Measurements from ENCODE around the gene VPS37C. TPM values are rescaled to one million over a fixed set of nuclear protein-coding genes. Genes with fewer than 3 reads are reported as not detected.

Gene VPS37C
- total RNA-seq, 1 experiment from 2014 or later, result 29.0 TPM

DNA sequence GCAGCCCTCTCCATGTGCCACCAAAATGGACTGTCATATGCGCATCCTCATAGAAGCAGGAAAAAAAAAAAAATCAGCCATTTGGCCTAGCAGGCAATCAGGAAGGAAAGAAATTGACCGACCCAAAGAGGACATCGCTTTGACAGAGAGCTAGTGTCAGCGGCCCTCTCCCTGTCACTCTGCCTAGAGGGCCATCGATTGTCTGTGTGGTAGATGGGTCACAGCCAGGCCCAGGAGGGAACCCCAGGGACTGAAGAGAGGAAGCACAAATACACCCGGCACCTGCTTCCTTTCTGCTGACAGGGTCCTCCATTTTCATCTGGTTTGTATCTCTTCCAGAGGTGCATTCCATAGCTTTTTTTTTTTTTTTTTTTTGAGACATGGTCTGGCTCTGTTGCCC, 21.8 kb downstream of the VPS37C start:
- Histone ChIP-seq H3K27me3 (ENCODE audit: insufficient read depth, low read depth) (no peaks in the 10 kb centered on the region), H3K79me2 (ENCODE audit: low read depth) (0 out of 2 replicates have a peak, but pooled peaks cover 12% of the 10 kb centered on the region), H3K27ac (no peak overlapping the region), H3K36me3 (ENCODE audit: low read depth) (peaks cover 6% of the 10 kb centered on the region; the same call in 1 of the 2 replicates), H3K9me2 (ENCODE audit: insufficient read depth) (no peaks in the 10 kb centered on the region), H3F3A (ENCODE audit: insufficient read depth, low read depth) (no peaks in the 10 kb centered on the region), H3K4me2 (no peak overlapping the region), H3K9me3 (ENCODE audit: insufficient read depth, low read depth) (no peaks in the 10 kb centered on the region), H3K4me3 (no peak overlapping the region), H3K4me1 (replicated peaks; ENCODE audit: insufficient read depth) (no peaks in the 10 kb centered on the region), H2AFZ (no peak overlapping the region), H4K20me1 (ENCODE audit: insufficient read depth) (peaks cover 13% of the 10 kb centered on the region)
- POLR2A ChIA-PET (ENCODE audit: unreplicated experiment), result interaction anchor here (0.6 to 0.7 kb wide), 2 partner anchors 159 to 268 kb away, joined by 9 to 11 read pairs; no protein-coding TSS in a partner anchor
- CTCF ChIA-PET, result interaction anchor here (0.6 to 0.7 kb wide), 3 partner anchors 51 to 167 kb away, joined by 3 to 5 read pairs (median 5); no protein-coding TSS in a partner anchor
- no peak for TF ChIP-seq EZH2 (IDR thresholded peaks at IDR 0.05; ENCODE audit: low read depth)
- TF ChIP-seq, protein P1, sequence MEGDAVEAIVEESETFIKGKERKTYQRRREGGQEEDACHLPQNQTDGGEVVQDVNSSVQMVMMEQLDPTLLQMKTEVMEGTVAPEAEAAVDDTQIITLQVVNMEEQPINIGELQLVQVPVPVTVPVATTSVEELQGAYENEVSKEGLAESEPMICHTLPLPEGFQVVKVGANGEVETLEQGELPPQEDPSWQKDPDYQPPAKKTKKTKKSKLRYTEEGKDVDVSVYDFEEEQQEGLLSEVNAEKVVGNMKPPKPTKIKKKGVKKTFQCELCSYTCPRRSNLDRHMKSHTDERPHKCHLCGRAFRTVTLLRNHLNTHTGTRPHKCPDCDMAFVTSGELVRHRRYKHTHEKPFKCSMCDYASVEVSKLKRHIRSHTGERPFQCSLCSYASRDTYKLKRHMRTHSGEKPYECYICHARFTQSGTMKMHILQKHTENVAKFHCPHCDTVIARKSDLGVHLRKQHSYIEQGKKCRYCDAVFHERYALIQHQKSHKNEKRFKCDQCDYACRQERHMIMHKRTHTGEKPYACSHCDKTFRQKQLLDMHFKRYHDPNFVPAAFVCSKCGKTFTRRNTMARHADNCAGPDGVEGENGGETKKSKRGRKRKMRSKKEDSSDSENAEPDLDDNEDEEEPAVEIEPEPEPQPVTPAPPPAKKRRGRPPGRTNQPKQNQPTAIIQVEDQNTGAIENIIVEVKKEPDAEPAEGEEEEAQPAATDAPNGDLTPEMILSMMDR (conservative IDR thresholded peaks at IDR 0.05), result no peak
- no peak for DNase-seq
- intact Hi-C loops (cut with micrococcal nuclease; ENCODE audit: unreplicated experiment), result no loop called here
- no TSS peak for BruUV-seq (replicated peaks)

DNA sequence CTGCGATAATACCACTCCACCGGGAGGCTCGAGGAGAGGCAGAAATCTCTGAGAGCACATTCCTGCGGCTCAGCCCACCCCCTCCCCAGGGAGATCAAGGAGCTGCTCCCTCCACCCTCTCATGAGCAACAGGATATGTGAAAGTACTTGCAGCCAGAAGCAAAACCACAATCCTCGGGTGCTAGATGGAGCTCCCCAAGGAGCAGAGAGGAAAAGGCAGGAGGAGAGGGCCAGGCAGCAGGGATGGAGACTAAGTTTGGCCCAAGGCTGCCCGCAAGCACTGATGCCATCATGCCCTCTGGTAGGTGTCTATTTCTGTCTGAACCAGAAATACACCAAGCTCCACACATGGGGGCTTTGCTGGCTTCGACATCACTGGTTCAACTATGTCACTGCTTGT, 22.3 kb downstream of the VPS37C start:
- Histone ChIP-seq H4K20me1 (ENCODE audit: insufficient read depth) (peaks cover 13% of the 10 kb centered on the region), H2AFZ (no peak overlapping the region), H3K4me2 (no peak overlapping the region), H3K4me1 (replicated peaks; ENCODE audit: insufficient read depth) (no peaks in the 10 kb centered on the region), H3F3A (ENCODE audit: insufficient read depth, low read depth) (no peaks in the 10 kb centered on the region), H3K27me3 (ENCODE audit: insufficient read depth, low read depth) (no peaks in the 10 kb centered on the region), H3K27ac (no peak overlapping the region), H3K9me3 (ENCODE audit: insufficient read depth, low read depth) (no peaks in the 10 kb centered on the region), H3K79me2 (ENCODE audit: low read depth) (0 out of 2 replicates have a peak, but pooled peaks cover 10% of the 10 kb centered on the region), H3K36me3 (ENCODE audit: low read depth) (peaks cover 6% of the 10 kb centered on the region; the same call in 1 of the 2 replicates), H3K4me3 (no peak overlapping the region), H3K9me2 (ENCODE audit: insufficient read depth) (no peaks in the 10 kb centered on the region)
- intact Hi-C loops (cut with micrococcal nuclease; ENCODE audit: unreplicated experiment), result no loop called here
- TF ChIP-seq, protein P1 (conservative IDR thresholded peaks at IDR 0.05), result no peak
- TF ChIP-seq EZH2 (IDR thresholded peaks at IDR 0.05; ENCODE audit: low read depth), result no peak
- POLR2A ChIA-PET (ENCODE audit: unreplicated experiment), result interaction anchor here (0.6 kb wide), 1 partner anchor 267 kb away, joined by 9 read pairs; no protein-coding TSS in a partner anchor
- CTCF ChIA-PET, result interaction anchor here (0.6 kb wide), 1 partner anchor 80 kb away, joined by 3 read pairs; no protein-coding TSS in a partner anchor
- BruUV-seq (replicated peaks), result no TSS peak
- no peak for DNase-seq

DNA sequence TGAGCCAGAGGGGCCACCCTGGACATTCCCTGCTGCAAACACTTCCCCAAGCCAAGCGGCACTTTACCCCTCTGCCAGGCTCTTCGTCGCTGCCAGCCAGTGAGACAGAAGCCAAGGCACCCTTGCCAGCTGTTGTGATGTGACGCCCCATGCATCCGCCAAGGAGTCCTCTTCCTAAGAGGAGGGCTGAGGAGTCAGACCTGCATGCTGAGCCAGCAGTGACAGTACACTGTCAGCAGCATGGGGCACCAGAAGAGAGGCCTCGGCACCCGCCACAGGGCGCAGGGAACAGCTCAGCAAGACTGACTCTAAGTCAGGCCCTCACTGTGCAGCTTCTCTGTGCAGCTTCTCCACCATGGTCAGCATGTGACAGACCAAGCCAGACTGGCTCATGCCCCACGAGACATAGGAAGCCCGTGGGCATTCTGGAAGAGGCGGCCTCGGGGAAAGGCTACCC, 26.4 kb downstream of the VPS37C start:
- H3K9me3 ChIP-seq (ENCODE audit: insufficient read depth, low read depth), result no peaks in the 10 kb centered on the region
- no peak for DNase-seq
- H3K27ac ChIP-seq, result no peak overlapping the region
- POLR2A ChIA-PET (ENCODE audit: unreplicated experiment), result interaction anchor here (0.5 to 0.6 kb wide), 2 partner anchors 219 to 452 kb away, joined by 3 to 8 read pairs; no protein-coding TSS in a partner anchor
- no peak overlapping the region for H2AFZ ChIP-seq
- H3K9me2 ChIP-seq (ENCODE audit: insufficient read depth), result no peaks in the 10 kb centered on the region
- no peaks in the 10 kb centered on the region for H3K79me2 ChIP-seq (ENCODE audit: low read depth)
- no peak overlapping the region for H3K4me3 ChIP-seq
- TF ChIP-seq, protein P1 (conservative IDR thresholded peaks at IDR 0.05), result no peak
- no peak for TF ChIP-seq EZH2 (IDR thresholded peaks at IDR 0.05; ENCODE audit: low read depth)
- H3F3A ChIP-seq (ENCODE audit: insufficient read depth, low read depth), result peaks cover 8% of the 10 kb centered on the region
- H3K36me3 ChIP-seq (ENCODE audit: low read depth), result peaks cover 6% of the 10 kb centered on the region; the same call in 1 of the 2 replicates
- no peaks in the 10 kb centered on the region for H3K27me3 ChIP-seq (ENCODE audit: insufficient read depth, low read depth)
- BruUV-seq (replicated peaks), result no TSS peak
- CTCF ChIA-PET, result no interaction called here
- intact Hi-C loops (cut with micrococcal nuclease; ENCODE audit: unreplicated experiment), result no loop called here
- no peak overlapping the region for H3K4me2 ChIP-seq
- peaks cover 8% of the 10 kb centered on the region for H3K4me1 ChIP-seq (replicated peaks; ENCODE audit: insufficient read depth)
- 0 out of 2 replicates have a peak, but pooled peaks cover 3% of the 10 kb centered on the region for H4K20me1 ChIP-seq (ENCODE audit: insufficient read depth)

All from PC-9 (cell line).